ES-I3 (cell line): ENCODE results near the gene BPIFB1.

Source experiments
- H3K36me3 ChIP-seq: 2 replicates; pipeline ENCODE4 v1.6.1; 2013; ENCODE audit warnings: mild to moderate bottlenecking, low read length, control low read depth, moderate library complexity; ENCODE audit not compliant: insufficient read depth
- H3K4me1 ChIP-seq: 2 replicates; pipeline ENCODE4 v1.6.1; 2013; ENCODE audit warnings: mild to moderate bottlenecking, control low read depth, low read length; ENCODE audit not compliant: insufficient read depth
- H3K9ac ChIP-seq: 2 replicates; pipeline ENCODE4 v1.6.1; 2013; ENCODE audit warnings: low read depth, mild to moderate bottlenecking, low read length, moderate library complexity
- H3K9me3 ChIP-seq: 2 replicates; pipeline ENCODE4 v1.6.1; 2013; ENCODE audit warnings: mild to moderate bottlenecking, low read length, moderate library complexity; ENCODE audit not compliant: control insufficient read depth, insufficient read depth

BPIFB1 gene

GRCh38 chr20:33282991-33283555 lies at the start of gene BPIFB1:
TSS of gene BPIFB1 (plus strand) at chr20:33283214. CDS start at chr20:33286074, 2,860 bp downstream.
- no peak within 1 kb of the TSS for H3K9ac ChIP-seq
- no peaks in the 10 kb centered on the region for H3K36me3 ChIP-seq
- no peaks in the 10 kb centered on the region for H3K4me1 ChIP-seq
- no peaks in the 10 kb centered on the region for H3K9me3 ChIP-seq

DNA sequence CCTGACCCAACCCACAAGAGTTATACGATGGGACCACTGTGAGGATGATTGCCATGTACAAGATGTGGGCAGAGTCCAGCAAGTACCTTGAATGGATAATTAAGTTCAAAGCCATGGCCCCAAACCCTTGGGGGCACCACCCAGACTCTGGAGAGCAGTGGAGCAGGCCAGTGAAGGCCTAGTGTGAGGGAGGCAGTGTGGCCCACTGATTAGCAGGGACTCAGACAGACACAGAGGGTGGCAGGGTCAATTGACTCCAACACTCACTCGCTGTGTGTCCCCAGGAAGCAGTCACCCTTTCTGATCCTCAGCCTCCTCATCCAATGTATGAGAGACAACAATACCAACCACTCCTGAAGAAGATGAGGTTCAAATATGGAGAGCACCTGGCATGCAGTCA lies 49.0 kb upstream of the BPIFB1 start:
- Histone ChIP-seq H3K9ac (no peak overlapping the region), H3K9me3 (no peaks in the 10 kb centered on the region), H3K36me3 (no peaks in the 10 kb centered on the region), H3K4me1 (no peaks in the 10 kb centered on the region)

DNA sequence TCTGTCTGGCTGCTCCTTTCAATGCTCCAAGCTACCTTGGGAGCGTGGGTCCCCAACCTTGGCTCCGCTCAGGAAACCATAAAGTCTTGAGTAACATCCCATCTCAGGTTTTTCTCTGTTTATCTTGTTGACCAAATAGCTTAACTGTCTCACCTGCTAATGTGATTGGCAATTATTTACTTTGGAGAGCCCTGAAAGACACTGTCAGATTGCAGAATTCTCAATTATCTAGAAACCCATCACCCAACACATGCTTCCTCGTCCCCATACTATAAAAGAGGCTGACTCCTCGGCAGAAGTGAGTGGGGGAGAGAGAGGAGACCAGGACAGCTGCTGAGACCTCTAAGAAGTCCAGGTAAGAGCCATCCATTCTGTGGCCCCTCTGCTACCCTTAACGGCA lies 47.3 kb upstream of the BPIFB1 start, which contains the start of gene BPIFA1:
Gene BPIFA1 (plus strand): TSS at position 301 of the 400 bp plus-strand sequence. CDS start 1,716 bp downstream, outside the sequence.
- Histone ChIP-seq H3K4me1 (no peaks in the 10 kb centered on the region), H3K9ac (no peak within 1 kb of the TSS), H3K36me3 (no peaks in the 10 kb centered on the region), H3K9me3 (no peaks in the 10 kb centered on the region)

DNA sequence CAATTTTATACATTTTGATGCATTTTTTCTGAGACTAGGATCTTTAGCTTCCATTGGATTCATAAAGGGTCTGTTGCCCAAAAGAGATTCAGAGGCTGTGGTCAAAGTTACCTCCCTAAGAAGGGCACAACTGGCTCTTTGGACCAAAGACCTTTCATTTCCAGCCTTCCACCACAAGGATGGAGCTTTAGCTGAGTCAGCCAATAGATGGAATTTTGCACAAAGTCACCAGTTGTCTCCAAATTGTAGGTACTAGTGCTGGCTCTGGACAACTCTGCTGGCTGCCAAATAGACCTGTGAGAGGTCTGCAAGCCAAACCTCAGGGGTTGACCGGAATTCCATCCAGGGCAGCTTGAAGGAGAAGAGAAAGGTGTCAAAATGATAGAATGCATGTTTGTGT lies 46.7 kb upstream of the BPIFB1 start:
- Histone ChIP-seq H3K36me3 (no peaks in the 10 kb centered on the region), H3K4me1 (no peaks in the 10 kb centered on the region), H3K9ac (no peak overlapping the region), H3K9me3 (no peaks in the 10 kb centered on the region)

DNA sequence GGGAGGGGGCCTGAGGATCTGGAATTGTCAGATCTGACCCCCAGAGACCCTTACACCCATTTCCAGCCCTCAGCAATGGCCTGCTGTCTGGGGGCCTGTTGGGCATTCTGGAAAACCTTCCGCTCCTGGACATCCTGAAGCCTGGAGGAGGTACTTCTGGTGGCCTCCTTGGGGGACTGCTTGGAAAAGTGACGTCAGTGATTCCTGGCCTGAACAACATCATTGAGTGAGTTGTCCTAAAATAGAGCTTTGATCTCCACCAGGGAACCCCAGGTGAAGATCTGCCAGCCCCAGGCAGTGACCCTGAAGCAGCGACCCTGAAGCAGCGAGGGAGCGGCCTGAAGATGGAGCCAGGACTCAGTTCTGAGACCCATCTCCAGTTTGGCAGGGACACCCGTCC lies 45.0 kb upstream of the BPIFB1 start:
- no peak overlapping the region for H3K9ac ChIP-seq
- no peaks in the 10 kb centered on the region for H3K4me1 ChIP-seq
- no peaks in the 10 kb centered on the region for H3K9me3 ChIP-seq
- H3K36me3 ChIP-seq = no peaks in the 10 kb centered on the region

GRCh38 chr20:33239418-33239817 lies 43.6 kb upstream of the BPIFB1 start:
- Histone ChIP-seq H3K9me3 (no peaks in the 10 kb centered on the region), H3K9ac (no peak overlapping the region), H3K4me1 (no peaks in the 10 kb centered on the region), H3K36me3 (no peaks in the 10 kb centered on the region)

DNA sequence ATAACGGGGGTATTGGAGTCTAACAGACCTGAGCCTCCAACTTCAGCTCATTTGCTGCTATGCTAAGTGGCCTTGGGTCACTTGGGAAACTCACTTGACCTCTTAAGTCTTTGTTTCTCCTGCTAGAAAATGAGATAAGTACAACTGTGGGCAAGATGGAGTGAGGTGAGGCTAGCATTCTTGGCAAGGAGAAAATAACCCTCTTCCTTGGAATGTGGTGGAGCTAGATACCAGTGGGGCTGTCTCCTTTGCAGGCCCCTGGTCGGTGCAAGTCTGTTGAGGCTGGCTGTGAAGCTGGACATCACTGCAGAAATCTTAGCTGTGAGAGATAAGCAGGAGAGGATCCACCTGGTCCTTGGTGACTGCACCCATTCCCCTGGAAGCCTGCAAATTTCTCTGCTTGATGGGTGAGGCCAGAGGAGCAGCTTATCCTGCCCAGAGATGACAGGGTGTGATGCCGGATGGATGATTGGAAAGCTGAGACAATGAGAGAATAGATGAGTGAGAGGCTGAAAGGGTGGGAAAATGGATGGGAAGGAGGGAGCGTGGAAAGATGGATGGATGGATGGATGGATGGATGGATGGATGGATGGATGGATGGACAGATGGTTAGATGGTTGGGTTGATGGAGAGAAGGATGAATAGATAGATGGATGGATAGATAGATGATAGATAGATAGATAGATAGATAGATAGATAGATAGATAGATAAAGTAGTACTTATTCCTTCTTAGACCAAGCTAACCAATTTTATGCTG lies 42.9 kb upstream of the BPIFB1 start:
- Histone ChIP-seq H3K9ac (no peak overlapping the region), H3K4me1 (no peaks in the 10 kb centered on the region), H3K9me3 (no peaks in the 10 kb centered on the region), H3K36me3 (no peaks in the 10 kb centered on the region)

GRCh38 chr20:33240923-33241322 lies 42.1 kb upstream of the BPIFB1 start:
- Histone ChIP-seq H3K36me3 (no peaks in the 10 kb centered on the region), H3K9ac (no peak overlapping the region), H3K4me1 (no peaks in the 10 kb centered on the region), H3K9me3 (no peaks in the 10 kb centered on the region)

- Histone ChIP-seq H3K36me3 (no peaks in the 10 kb centered on the region), H3K9me3 (no peaks in the 10 kb centered on the region), H3K4me1 (no peaks in the 10 kb centered on the region), H3K9ac (no peak overlapping the region)
These were observed 40.5 kb upstream of the BPIFB1 start for GRCh38 chr20:33242319-33243100.

DNA sequence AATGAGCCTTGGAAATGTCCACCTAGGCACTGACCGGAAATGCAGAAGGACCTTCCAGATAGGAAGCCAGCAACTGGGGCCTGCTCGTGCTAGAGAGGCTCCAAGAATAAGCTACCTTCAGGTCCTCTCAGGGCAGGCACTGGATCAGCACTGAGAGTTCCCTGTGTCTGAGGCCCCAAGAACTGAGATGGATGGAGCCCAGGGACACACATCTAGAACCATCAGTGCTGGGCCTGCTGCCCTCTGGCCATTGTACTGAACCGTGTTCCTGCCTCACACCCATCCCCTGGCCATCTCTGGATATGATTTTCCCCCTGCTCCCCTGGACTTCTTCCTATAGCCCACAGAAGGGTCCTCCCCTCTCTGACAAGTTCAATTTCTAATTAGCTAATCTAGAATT lies 36.9 kb upstream of the BPIFB1 start:
- Histone ChIP-seq H3K4me1 (no peaks in the 10 kb centered on the region), H3K9me3 (no peaks in the 10 kb centered on the region), H3K36me3 (no peaks in the 10 kb centered on the region), H3K9ac (no peak overlapping the region)

DNA sequence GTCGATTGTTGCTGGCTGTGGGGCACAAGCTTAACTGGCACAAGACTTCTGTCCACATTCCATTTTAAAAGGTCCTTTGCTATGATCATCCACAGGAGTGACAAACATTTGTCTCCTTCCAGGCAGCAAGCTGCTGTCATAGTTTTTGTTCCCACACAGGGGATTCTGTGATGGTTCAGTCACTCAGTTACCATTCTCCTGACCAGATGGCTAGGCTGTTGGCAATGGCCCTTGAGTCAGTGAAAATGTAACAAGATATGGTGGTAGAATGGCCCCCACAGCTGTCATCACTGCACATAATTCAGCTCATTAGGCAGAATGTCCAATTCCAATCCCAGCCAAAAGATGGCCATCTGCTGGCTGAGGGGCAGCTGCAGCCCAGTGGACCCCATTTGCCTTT lies 33.6 kb upstream of the BPIFB1 start:
- no peaks in the 10 kb centered on the region for H3K36me3 ChIP-seq
- no peak overlapping the region for H3K9ac ChIP-seq
- H3K4me1 ChIP-seq = no peaks in the 10 kb centered on the region
- H3K9me3 ChIP-seq = no peaks in the 10 kb centered on the region

DNA sequence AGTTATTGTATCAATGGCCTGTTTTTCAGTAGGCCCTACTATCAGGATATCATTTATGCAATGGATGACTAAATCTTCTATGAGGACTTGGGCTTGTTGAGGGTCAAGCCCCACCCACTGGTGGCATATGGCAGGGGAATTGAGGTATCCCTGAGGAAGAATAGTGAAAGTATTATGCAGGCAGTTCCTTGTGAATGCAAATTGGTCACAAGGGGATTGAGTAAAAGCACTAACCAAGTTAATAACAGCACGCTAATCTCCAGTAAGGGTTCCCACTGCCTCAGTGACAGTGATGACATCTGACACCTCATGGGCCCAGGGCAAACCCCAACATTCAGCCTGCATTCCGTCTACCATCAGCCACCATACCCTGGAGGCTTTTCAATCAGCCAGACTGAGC lies 32.3 kb upstream of the BPIFB1 start:
- H3K36me3 ChIP-seq = no peaks in the 10 kb centered on the region
- no peak overlapping the region for H3K9ac ChIP-seq
- H3K4me1 ChIP-seq = no peaks in the 10 kb centered on the region
- no peaks in the 10 kb centered on the region for H3K9me3 ChIP-seq

DNA sequence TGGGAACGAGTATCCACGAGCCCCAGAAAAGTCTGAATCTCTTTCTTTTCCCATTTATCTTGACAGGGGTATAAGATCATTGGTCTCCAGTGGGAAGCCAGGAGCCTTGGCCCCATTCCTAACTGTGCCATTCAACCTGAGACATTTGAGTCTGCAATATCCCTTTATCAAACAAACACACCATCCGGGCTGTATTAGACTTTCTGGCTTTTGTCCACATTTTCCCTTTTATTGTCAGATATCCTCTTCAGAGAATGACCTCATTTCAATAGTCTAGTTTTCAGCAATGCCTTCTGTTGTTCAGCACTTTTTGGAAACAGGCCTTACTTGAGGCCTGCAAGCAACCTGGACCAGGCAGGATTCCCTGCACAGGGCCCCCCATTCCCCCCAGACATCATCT lies 31.5 kb upstream of the BPIFB1 start:
- Histone ChIP-seq H3K36me3 (no peaks in the 10 kb centered on the region), H3K9me3 (no peaks in the 10 kb centered on the region), H3K9ac (no peak overlapping the region), H3K4me1 (no peaks in the 10 kb centered on the region)

GRCh38 chr20:33252460-33252859 lies 30.6 kb upstream of the BPIFB1 start:
- Histone ChIP-seq H3K9me3 (no peaks in the 10 kb centered on the region), H3K9ac (no peak overlapping the region), H3K4me1 (no peaks in the 10 kb centered on the region), H3K36me3 (no peaks in the 10 kb centered on the region)

DNA sequence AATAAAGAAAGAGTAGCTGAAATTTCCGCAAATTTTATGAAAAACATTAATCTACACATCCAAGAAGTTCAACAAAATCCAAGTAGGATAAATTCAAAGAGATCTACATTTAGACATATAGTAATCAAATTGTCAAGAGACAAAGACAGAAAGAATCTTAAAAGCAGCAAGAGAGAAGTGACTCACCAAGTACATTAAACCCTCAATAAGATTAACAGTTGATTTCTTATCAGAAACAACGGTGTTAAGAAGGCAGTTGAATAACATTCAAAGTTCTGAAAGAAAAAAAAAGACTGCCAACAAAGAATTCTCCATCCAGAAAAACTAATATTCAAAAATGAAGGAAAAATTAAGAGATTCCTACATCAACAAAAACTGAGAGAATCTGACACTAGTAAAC lies 28.0 kb upstream of the BPIFB1 start:
- no peaks in the 10 kb centered on the region for H3K4me1 ChIP-seq
- H3K9ac ChIP-seq = no peak overlapping the region
- no peaks in the 10 kb centered on the region for H3K9me3 ChIP-seq
- no peaks in the 10 kb centered on the region for H3K36me3 ChIP-seq
